Stimulated activated CD4-positive, alpha-beta T cell treated with anti-CD3 and anti-CD28 coated beads, Interleukin-12 subunit alpha, Interleukin-12 subunit beta, amount 100 ng/mL, for 24 hours (primary cell): ENCODE results near the gene ZNF688.
A peak's percentile ranks its signal among the peaks of the same experiment; 100 is the strongest.

Experiments used
- DNase-seq, 2 experiments: peaks; one replicate each; pipeline ENCODE4 v3.0.0-alpha.2; 2020; ENCODE audit warnings: low read depth in 2 of 2

The ZNF688 gene

GRCh38 chr16:30585400-30586191, 14.1 kb upstream of the ZNF688 start, which contains the start of gene ZNF785:
TSS of gene ZNF785 (minus strand) at chr16:30585697. CDS start at chr16:30585611, 86 bp downstream.
- peak; percentile 81 to 90 for DNase-seq

- peak in 1 of 2 experiments; percentile 6 for DNase-seq
Observed at GRCh38 chr16:30585022-30585399, 13.5 kb upstream of the ZNF688 start.

GRCh38 chr16:30582611-30583340, 11.3 kb upstream of the ZNF688 start:
- DNase-seq = no peak

GRCh38 chr16:30581457-30581856, 9.9 kb upstream of the ZNF688 start:
- no peak for DNase-seq

- DNase-seq = no peak
Observed at GRCh38 chr16:30574678-30575077, 3.2 kb upstream of the ZNF688 start.

GRCh38 chr16:30570636-30571444, 674 bp downstream of the ZNF688 start:
- no peak for DNase-seq

GRCh38 chr16:30569746-30570635, 1.5 kb downstream of the ZNF688 start:
- no peak for DNase-seq

GRCh38 chr16:30569281-30569680, 2.2 kb downstream of the ZNF688 start:
- no peak for DNase-seq

GRCh38 chr16:30567991-30568638, 3.4 kb downstream of the ZNF688 start:
- DNase-seq = no peak

- peak in 1 of 2 experiments; percentile 51 for DNase-seq
Observed at GRCh38 chr16:30567160-30567990, 4.1 kb downstream of the ZNF688 start.

- no peak for DNase-seq
Observed at GRCh38 chr16:30566531-30566930, 5.0 kb downstream of the ZNF688 start.

- no peak for DNase-seq
Observed at GRCh38 chr16:30565984-30566383, 5.5 kb downstream of the ZNF688 start.

GRCh38 chr16:30565526-30565925, 6.0 kb downstream of the ZNF688 start:
- no peak for DNase-seq

- no peak for DNase-seq
Observed at GRCh38 chr16:30562021-30562420, 9.5 kb downstream of the ZNF688 start.

GRCh38 chr16:30561089-30561816, 10.3 kb downstream of the ZNF688 start:
- no peak for DNase-seq

- no peak for DNase-seq
Observed at GRCh38 chr16:30559690-30560089, 11.8 kb downstream of the ZNF688 start.

- no peak for DNase-seq
Observed at GRCh38 chr16:30558789-30559377, 12.6 kb downstream of the ZNF688 start.

- DNase-seq = peak; percentile 94 to 95
Observed at GRCh38 chr16:30557957-30558788, 13.3 kb downstream of the ZNF688 start, which contains the start of gene ZNF764. TSS of gene ZNF764 (minus strand) at chr16:30558374. CDS start at chr16:30558182, 192 bp downstream.
